NCI-H1930 (cell line): Measurements from ENCODE around the gene PLD3.
"Not testable (repeated sequence)": the region's sequence is repeated elsewhere in the genome, so short reads cannot be mapped to it uniquely, and the experiment has no call there.

Experiments used
- DNase-seq, 2 experiments: peaks; one replicate each; lab custom pipeline; 2025; lab: John Stamatoyannopoulos, UW

Gene PLD3

DNA sequence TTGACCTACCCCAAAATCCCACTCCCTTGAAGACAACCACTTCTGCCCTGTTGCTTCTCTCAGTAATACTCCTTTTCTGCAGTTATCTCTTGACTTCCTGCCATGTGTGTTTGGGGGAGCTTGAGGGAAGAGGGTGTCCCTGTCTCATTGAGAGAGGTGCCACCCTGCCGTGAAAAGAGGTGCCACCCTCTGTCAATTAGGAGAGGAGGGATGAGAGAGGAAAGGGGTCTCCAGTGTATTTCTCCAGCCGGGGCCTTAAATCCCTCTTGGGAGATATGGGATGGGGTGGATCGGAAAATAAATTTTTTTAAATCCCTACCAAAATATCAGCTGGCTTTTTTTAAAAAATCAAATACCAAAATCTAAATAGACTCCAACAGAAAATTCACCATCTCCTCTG lies 16.5 kb downstream of the PLD3 start:
- no peak for DNase-seq

DNA sequence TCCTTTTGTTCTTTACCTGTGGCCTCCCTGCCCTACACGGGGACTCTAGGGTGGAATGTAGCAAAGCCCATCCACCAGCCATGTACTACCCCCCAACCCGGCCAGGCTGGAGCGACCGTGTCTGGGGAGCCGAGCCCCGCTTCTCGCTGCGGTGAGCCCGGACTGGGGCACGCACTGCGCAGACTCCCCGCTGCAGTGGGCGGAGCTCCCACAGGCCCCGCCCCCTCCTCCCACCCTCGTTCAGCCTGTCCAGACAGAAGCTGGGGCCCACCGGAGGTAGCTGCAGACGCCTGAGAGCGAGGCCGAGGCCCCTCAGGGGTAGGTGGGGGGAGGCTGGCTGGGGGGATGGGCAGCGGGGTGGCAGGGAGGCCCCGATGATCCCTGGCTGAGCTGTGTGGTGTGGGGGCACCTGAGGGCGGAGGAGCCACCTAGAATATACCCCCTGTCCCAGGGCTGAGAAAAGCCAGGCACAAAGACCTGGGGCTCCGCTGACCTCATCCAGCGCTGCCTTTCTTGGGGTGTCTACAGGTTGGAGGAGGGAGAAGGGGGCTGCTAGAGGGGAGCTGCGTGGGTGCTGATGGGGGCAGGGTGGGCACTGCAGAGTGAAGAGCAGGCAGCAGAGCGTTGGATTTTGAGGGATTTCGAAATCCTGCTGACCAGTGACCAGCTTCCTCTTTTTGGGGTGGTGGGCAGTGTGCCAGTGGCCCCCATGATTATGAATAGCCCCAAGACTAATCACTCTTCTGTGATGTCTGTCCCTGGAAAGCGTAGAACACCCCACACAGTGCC lies 17.3 kb downstream of the PLD3 start:
- DNase-seq, result no peak

GRCh38 chr19:40366697-40367561 lies 18.4 kb downstream of the PLD3 start:
- DNase-seq, result no peak

- no peak for DNase-seq
Observed at GRCh38 chr19:40367577-40368434, 19.3 kb downstream of the PLD3 start.

- no peak for DNase-seq
Observed at GRCh38 chr19:40369797-40370196, 21.3 kb downstream of the PLD3 start.

DNA sequence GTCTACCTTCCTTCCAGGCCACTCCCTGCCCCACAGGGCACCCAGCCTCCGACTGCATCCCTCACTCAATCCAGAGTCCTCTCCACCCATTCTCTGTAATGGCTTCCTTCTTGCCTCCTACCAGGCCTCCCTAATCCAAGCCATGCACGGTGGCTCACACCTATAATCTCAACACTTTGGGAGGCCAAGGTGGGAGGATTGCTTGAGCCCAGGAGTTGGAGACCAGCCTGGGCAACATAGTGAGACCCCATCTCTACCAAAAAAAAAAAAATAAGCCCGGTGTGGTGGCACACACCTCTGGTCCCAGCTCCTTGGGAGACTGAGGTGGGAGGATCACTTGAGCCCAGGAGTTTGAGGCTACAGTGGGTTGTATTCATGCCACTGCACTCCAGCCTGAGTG lies 21.8 kb downstream of the PLD3 start:
- not testable (repeated sequence) for DNase-seq

DNA sequence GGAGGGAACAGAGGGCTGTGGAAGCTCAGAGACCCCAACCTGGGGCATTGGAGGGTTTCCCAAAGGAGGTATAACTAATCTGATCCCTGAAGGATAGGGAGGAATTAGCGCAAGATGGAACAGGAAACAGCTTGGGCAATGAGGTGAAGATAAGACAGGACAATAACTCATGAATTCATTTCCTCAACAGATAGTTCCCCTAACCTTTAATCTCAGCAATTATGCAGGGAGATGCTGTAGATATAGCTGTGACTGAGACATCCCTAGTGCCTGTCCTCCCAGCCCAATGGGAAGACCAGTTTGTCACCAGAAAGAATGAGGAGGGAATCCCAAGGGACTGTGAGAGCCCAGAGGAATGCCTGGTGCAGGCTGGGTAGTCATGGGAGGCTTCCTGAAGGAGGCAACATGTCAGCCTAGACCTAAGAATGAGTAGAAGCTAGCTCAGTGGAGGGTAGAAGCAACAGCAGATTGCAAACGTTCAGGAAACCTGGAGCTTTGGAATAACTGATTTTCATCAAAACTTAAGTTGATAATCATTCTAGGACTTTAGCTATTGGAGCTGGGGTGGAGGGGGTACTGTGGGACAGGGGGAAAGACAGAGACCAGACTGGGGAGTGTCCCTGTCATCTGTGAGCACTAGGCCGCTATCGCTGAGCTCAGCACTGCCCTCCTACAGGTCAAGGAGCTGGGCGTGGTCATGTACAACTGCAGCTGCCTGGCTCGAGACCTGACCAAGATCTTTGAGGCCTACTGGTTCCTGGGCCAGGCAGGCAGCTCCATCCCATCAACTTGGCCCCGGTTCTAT lies 22.7 kb downstream of the PLD3 start:
- DNase-seq, result no peak

DNA sequence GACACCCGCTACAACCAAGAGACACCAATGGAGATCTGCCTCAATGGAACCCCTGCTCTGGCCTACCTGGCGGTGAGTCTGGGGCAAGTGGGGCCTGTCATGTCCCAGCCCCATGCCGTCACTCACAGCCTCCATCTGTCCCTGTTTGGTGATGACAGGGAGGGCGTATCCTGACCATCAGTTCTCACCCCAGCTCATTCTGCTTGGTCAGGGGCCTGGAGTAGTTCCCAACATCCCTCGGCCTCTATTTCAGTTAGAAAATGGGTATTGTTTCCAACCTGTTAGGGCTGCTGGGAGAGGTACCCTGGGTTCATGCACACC lies 23.3 kb downstream of the PLD3 start:
- DNase-seq, result no peak

- no peak for DNase-seq
Observed at GRCh38 chr19:40374084-40374483, 25.6 kb downstream of the PLD3 start.

GRCh38 chr19:40376286-40376862 lies 27.9 kb downstream of the PLD3 start:
- DNase-seq, result no peak

- DNase-seq, result no peak
Observed at GRCh38 chr19:40377876-40378385, 29.4 kb downstream of the PLD3 start.

- DNase-seq, result no peak
Observed at GRCh38 chr19:40378509-40378908, 30.0 kb downstream of the PLD3 start.

DNA sequence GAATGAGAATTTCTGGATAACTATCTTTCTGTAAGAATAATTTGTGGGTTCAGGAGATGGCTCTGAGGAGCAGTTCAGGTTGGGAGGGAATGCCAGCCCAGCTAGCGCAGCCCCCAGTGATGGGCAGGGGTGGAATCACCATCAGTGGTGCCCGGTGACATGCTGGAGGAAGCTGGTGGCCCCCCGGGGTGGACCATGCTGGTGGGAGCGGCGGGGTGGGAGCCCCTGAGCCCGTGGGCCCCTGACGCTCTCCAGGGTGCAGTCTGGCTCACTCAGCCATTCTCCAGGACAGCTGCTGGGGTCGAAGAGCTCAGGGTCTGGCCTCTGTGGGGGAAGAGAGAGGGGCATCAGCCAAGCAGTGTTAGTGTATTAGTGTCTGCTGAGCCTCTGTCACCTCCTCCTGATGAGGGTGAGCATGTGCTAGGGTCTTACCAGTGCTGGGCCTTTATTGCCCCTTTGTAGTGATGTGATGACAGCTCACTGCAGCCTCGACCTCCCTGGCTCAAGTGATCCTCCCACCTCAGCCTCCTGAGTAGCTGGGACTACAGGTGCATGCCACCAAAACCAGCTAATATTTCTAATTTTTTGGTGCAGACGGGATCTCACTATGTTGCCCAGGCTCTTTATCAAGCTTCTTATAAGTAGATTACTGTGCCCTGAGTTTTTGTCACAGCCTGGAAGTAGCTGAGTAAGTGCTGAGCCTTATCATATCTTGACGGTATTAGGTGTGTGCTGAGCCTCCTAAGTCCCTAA lies 31.1 kb downstream of the PLD3 start:
- DNase-seq, result no peak

GRCh38 chr19:40380199-40381037 lies 31.9 kb downstream of the PLD3 start:
- no peak for DNase-seq

GRCh38 chr19:40381321-40381720 lies 32.8 kb downstream of the PLD3 start:
- no peak for DNase-seq

DNA sequence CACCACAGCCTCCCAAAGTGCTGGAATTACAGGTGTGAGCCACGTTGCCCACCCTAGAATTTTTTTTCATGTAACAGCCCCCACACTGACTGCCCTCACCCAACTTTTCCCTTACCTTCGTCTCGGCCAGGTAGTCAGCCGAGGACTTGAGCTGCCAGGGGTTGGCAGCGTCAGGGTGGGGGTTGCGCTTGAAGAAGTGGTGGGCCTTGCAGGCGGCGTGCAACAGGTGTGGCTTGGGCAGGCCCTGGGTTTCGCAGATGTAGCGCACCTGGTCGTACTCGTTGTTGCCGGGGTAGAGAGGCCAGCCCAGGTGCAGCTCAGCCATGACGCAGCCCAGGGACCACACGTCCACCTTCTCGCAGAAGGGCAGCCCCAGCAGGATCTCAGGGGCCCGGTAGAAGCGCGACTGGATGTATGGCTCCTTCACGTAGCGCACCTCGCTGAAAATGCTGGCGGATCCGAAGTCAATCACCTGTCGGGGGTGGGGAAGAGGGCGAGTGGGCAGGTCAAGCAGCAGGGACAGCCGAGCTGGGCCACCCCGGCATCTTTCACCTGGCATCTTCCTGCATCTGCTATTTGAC lies 35.3 kb downstream of the PLD3 start:
- DNase-seq, result no peak

DNA sequence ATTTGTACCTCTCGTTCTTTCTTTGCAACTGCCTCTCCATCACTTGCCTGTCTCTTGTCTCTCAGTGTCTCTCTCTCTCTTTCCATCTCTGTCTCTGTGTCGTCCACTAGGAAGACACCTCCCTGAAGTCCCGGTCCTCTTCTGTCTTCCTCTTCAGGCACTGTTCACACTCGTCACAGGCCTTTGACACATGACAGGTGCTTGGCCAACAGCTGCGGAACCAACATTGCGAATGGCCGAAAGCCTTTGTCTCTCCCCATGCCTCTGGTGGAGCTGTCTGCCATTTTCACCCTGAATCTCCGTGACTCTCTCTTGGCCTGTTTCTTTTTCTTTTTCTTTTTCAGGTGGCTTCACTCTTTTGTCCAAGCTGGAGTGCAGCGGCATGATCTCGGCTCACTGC lies 38.7 kb downstream of the PLD3 start:
- DNase-seq, result no peak

DNA sequence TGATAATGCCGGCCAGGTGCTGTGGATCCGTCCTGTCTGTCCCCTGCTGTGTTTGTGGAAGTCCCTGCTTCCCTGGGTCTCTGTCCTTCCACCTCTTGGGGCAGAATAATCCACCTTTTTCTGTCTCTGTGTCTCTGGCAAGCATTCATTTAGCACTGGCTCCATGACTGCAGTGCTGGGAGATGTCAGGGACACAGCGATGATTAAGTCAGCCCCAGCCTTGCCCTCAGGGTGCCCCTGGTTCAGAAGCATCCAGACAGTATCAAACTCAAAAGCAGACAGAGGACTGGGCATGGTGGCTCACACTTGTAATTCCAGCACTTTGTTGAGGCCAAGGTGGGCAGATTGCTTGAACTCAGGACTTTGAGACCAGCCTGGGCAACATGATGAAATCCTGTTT lies 40.0 kb downstream of the PLD3 start:
- DNase-seq, result no peak
